Neuronal stem cell (in vitro differentiated cells): Measurements from ENCODE around the gene CCDC171.
A peak's percentile ranks its signal among the peaks of the same experiment; 100 is the strongest.

ENCODE experiments used
- DNase-seq: peaks from one replicate; pipeline ENCODE4 v3.0.0-alpha.2; 2013; ENCODE audit warnings: low spot score
- H2AFZ ChIP-seq: one replicate; pipeline ENCODE4 v1.6.1; 2013; ENCODE audit warnings: mild to moderate bottlenecking, low read length, inconsistent platforms
- H2AK5ac ChIP-seq: 2 replicates; pipeline ENCODE4 v1.6.1; 2013; ENCODE audit warnings: low read depth, mild to moderate bottlenecking, inconsistent platforms, low read length, moderate library complexity, mixed read lengths
- H2BK120ac ChIP-seq: 2 replicates; pipeline ENCODE4 v1.6.1; 2013; ENCODE audit warnings: low read depth, mild to moderate bottlenecking, inconsistent platforms, low read length, moderate library complexity, mixed read lengths
- H2BK12ac ChIP-seq: one replicate; pipeline ENCODE4 v1.6.1; 2013; ENCODE audit warnings: low read length, inconsistent platforms
- H2BK15ac ChIP-seq: 2 replicates; pipeline ENCODE4 v1.6.1; 2013; ENCODE audit warnings: mild to moderate bottlenecking, low read length, inconsistent platforms, mixed read lengths
- H2BK5ac ChIP-seq: one replicate; pipeline ENCODE4 v1.6.1; 2013; ENCODE audit warnings: inconsistent platforms, mild to moderate bottlenecking, low read length, moderate library complexity
- H3K14ac ChIP-seq: one replicate; pipeline ENCODE4 v1.6.1; 2013; ENCODE audit warnings: low read length, inconsistent platforms
- H3K18ac ChIP-seq: 2 replicates; pipeline ENCODE4 v1.6.1; 2013; ENCODE audit warnings: low read length, inconsistent platforms
- H3K23ac ChIP-seq: 2 replicates; pipeline ENCODE4 v1.6.1; 2013; ENCODE audit warnings: low read depth, mild to moderate bottlenecking, mixed read lengths, low read length, inconsistent platforms; ENCODE audit not compliant: poor library complexity
- H3K27ac ChIP-seq: replicated peaks from 3 replicates; pipeline ENCODE4 v1.5.1; 2013; ENCODE audit warnings: low read length, inconsistent platforms
- H3K27me3 ChIP-seq, 3 experiments: 2 replicates each; pipeline ENCODE4 v1.6.1; 2013; ENCODE audit warnings: low read length in 3 of 3, mild to moderate bottlenecking in 2 of 3, inconsistent platforms in 1 of 3, low read depth in 1 of 3, mixed read lengths in 1 of 3, moderate library complexity in 1 of 3; ENCODE audit not compliant: control insufficient read depth in 3 of 3, insufficient read depth in 3 of 3
- H3K36me3 ChIP-seq, 2 donors: replicated peaks in 1 of 2; 2 replicates each; pipeline ENCODE4 v1.6.1; 2013; ENCODE audit warnings: low read length in 2 of 2; ENCODE audit not compliant: control insufficient read depth in 2 of 2, insufficient read depth in 2 of 2
- H3K4ac ChIP-seq: 2 replicates; pipeline ENCODE4 v1.6.1; 2013; ENCODE audit warnings: inconsistent platforms, mild to moderate bottlenecking, low read length, moderate library complexity
- H3K4me1 ChIP-seq, 2 donors: 1 replicate in 1 of 2; 2 replicates in 1 of 2; pipeline ENCODE4 v1.6.1; 2013; ENCODE audit warnings: low read length in 2 of 2, low read depth in 1 of 2; ENCODE audit not compliant: control insufficient read depth in 2 of 2, insufficient read depth in 1 of 2
- H3K4me2 ChIP-seq: one replicate; pipeline ENCODE4 v1.6.1; 2013; ENCODE audit warnings: mild to moderate bottlenecking, low read length, inconsistent platforms; ENCODE audit not compliant: insufficient read depth, poor library complexity, severe bottlenecking
- H3K4me3 ChIP-seq, 2 donors: 2 replicates each; pipeline ENCODE4 v1.5.1; 2013; ENCODE audit warnings: low read length in 2 of 2, mild to moderate bottlenecking in 2 of 2, inconsistent platforms in 1 of 2, moderate library complexity in 1 of 2
- H3K79me1 ChIP-seq: one replicate; pipeline ENCODE4 v1.6.1; 2013; ENCODE audit warnings: low read depth, mild to moderate bottlenecking, inconsistent platforms, low read length, moderate library complexity
- H3K9ac ChIP-seq: one replicate; pipeline ENCODE4 v1.6.1; 2013; ENCODE audit warnings: mild to moderate bottlenecking, low read depth, low read length, inconsistent platforms; ENCODE audit not compliant: poor library complexity
- H3K9me3 ChIP-seq, 2 donors: replicated peaks in 1 of 2; 2 replicates each; pipeline versions ENCODE3 to v1.6.1; 2013; ENCODE audit warnings: low read length in 2 of 2, mild to moderate bottlenecking in 2 of 2, inconsistent platforms in 1 of 2, low read depth in 1 of 2, mixed read lengths in 1 of 2, moderate library complexity in 1 of 2; ENCODE audit not compliant: control insufficient read depth in 2 of 2, insufficient read depth in 1 of 2
- H4K8ac ChIP-seq: one replicate; pipeline ENCODE4 v1.6.1; 2013; ENCODE audit warnings: low read depth, mild to moderate bottlenecking, inconsistent platforms, low read length, moderate library complexity
- H4K91ac ChIP-seq: one replicate; pipeline ENCODE4 v1.6.1; 2013; ENCODE audit warnings: low read length, low read depth, mild to moderate bottlenecking, inconsistent platforms; ENCODE audit not compliant: poor library complexity
- WGBS, 2 donors: extraction: QIAGEN DNeasy Blood & Tissue Kit; methylation state at CpG; one replicate each; pipeline ENCODE4 v1.1.7; 2013; ENCODE audit warnings: missing lambda C conversion rate in 2 of 2, mixed read lengths in 1 of 2; ENCODE audit not compliant: insufficient read length in 2 of 2, insufficient replicate concordance in 1 of 2; ENCODE audit errors: extremely low coverage in 2 of 2; 5-methylcytosine and 5-hydroxymethylcytosine counted together

The CCDC171 gene

GRCh38 chr9:15724016-15724415, 171.2 kb downstream of the CCDC171 start:
- Histone ChIP-seq H2BK15ac (no peak overlapping the region), H3K36me3 (no peaks in the 10 kb centered on the region), H3K14ac (no peak overlapping the region), H4K8ac (no peak overlapping the region), H2BK5ac (no peak overlapping the region), H4K91ac (no peak overlapping the region), H3K9me3 (no peaks in the 10 kb centered on the region), H3K18ac (no peak overlapping the region), H3K4me2 (no peak overlapping the region), H3K4ac (no peak overlapping the region), H3K27ac (no peak overlapping the region), H2BK120ac (no peak overlapping the region), H3K4me1 (peaks cover 3 to 16% of the 10 kb centered on the region in 2 donors), H3K23ac (no peak overlapping the region), H2AFZ (no peak overlapping the region), H3K27me3 (no peaks in the 10 kb centered on the region), H3K4me3 (no peak overlapping the region), H2BK12ac (no peak overlapping the region), H2AK5ac (no peak overlapping the region), H3K79me1 (no peaks in the 10 kb centered on the region), H3K9ac (no peak overlapping the region)
- WGBS, 2 donors, result no CpG with 5 or more reads among the region's 1 CpG
- DNase-seq, result no peak

DNA sequence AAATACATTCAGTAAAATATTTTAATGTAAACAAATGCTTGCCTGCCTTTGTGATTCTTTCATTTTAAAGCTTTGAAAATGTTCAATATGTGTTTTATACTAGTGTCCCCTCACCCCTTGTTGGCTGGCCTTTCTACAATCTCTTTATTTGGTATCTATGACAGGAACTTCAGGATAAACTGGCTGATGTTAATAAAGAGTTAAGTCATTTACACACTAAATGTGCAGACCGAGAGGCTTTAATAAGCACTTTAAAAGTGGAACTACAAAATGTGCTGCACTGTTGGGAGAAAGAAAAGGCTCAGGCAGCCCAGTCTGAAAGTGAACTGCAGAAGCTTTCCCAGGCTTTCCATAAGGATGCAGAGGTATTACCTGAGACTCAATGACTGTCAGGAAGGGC, 171.8 kb downstream of the CCDC171 start:
- H2BK5ac ChIP-seq, result no peak overlapping the region
- no peak overlapping the region for H2BK15ac ChIP-seq
- no peak overlapping the region for H2AK5ac ChIP-seq
- H3K23ac ChIP-seq, result no peak overlapping the region
- H3K79me1 ChIP-seq, result no peaks in the 10 kb centered on the region
- H3K36me3 ChIP-seq, result no peaks in the 10 kb centered on the region
- H3K14ac ChIP-seq, result no peak overlapping the region
- H2AFZ ChIP-seq, result peak overlapping the region; percentile 67
- WGBS, 2 donors, result no CpG with 5 or more reads among the region's 1 CpG
- no peak overlapping the region for H3K9ac ChIP-seq
- no peak overlapping the region for H4K8ac ChIP-seq
- no peak overlapping the region for H3K4ac ChIP-seq
- no peak overlapping the region for H3K18ac ChIP-seq
- no peak overlapping the region for H2BK120ac ChIP-seq
- H3K27ac ChIP-seq, result no peak overlapping the region
- no peak overlapping the region for H2BK12ac ChIP-seq
- no peak for DNase-seq
- peaks cover 3 to 16% of the 10 kb centered on the region in 2 donors for H3K4me1 ChIP-seq
- H4K91ac ChIP-seq, result no peak overlapping the region
- no peak overlapping the region for H3K4me3 ChIP-seq
- H3K4me2 ChIP-seq, result no peak overlapping the region
- H3K9me3 ChIP-seq, result no peaks in the 10 kb centered on the region
- no peaks in the 10 kb centered on the region for H3K27me3 ChIP-seq

- Histone ChIP-seq H3K4me2 (no peak overlapping the region), H2BK12ac (no peak overlapping the region), H4K91ac (no peak overlapping the region), H3K79me1 (no peaks in the 10 kb centered on the region), H3K18ac (no peak overlapping the region), H3K36me3 (no peaks in the 10 kb centered on the region), H3K27ac (no peak overlapping the region), H3K14ac (no peak overlapping the region), H2AK5ac (no peak overlapping the region), H4K8ac (no peak overlapping the region), H2BK5ac (no peak overlapping the region), H3K27me3 (no peaks in the 10 kb centered on the region), H3K4ac (no peak overlapping the region), H3K23ac (no peak overlapping the region), H3K4me1 (peaks cover 3 to 16% of the 10 kb centered on the region in 2 donors), H3K4me3 (no peak overlapping the region), H2BK15ac (no peak overlapping the region), H2AFZ (no peak overlapping the region), H3K9ac (no peak overlapping the region), H2BK120ac (no peak overlapping the region), H3K9me3 (no peaks in the 10 kb centered on the region)
- WGBS, 2 donors, result no CpG with 5 or more reads among the region's 1 CpG
- no peak for DNase-seq
Observed at GRCh38 chr9:15725953-15726352, 173.1 kb downstream of the CCDC171 start.

DNA sequence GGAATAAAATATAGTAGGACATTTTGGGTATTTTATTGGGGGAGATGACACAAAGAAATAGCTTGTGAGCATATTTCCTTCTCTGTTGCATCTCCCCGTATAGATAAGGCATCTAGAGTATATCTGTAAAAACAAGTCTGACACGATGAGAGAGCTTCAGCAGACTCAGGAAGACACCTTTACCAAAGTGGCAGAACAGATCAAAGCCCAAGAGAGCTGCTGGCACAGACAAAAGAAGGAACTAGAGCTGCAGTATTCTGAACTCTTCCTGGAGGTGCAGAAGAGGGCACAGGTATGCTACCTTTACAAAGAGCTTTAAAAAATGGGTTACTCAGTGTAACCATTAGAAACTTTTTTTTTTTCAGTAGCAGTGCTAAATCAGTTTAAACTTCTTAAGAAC, 176.7 kb downstream of the CCDC171 start:
- no peak overlapping the region for H3K27ac ChIP-seq
- H3K4me3 ChIP-seq, result no peak overlapping the region
- H3K14ac ChIP-seq, result no peak overlapping the region
- H3K9me3 ChIP-seq, result no peaks in the 10 kb centered on the region
- no peak overlapping the region for H2AK5ac ChIP-seq
- DNase-seq, result no peak
- H3K27me3 ChIP-seq, result no peaks in the 10 kb centered on the region
- H3K9ac ChIP-seq, result no peak overlapping the region
- no peak overlapping the region for H3K18ac ChIP-seq
- H3K23ac ChIP-seq, result no peak overlapping the region
- H2BK120ac ChIP-seq, result no peak overlapping the region
- H4K8ac ChIP-seq, result no peak overlapping the region
- no peaks in the 10 kb centered on the region for H3K79me1 ChIP-seq
- H4K91ac ChIP-seq, result no peak overlapping the region
- H3K4me2 ChIP-seq, result no peak overlapping the region
- no CpG with 5 or more reads among the region's 2 CpGs for WGBS, 2 donors
- H3K4ac ChIP-seq, result no peak overlapping the region
- no peak overlapping the region for H2BK12ac ChIP-seq
- H2BK5ac ChIP-seq, result no peak overlapping the region
- H3K4me1 ChIP-seq, result peaks cover 0 to 3% of the 10 kb centered on the region in 2 donors
- H3K36me3 ChIP-seq, result no peaks in the 10 kb centered on the region
- no peak overlapping the region for H2AFZ ChIP-seq
- no peak overlapping the region for H2BK15ac ChIP-seq
